NCI-H446 (cell line): Measurements from ENCODE around the gene INHBB.

Source experiments
- DNase-seq, 2 experiments: peaks; one replicate each; lab custom pipeline; 2025; lab: John Stamatoyannopoulos, UW

Gene INHBB

GRCh38 chr2:120341977-120342376 lies 4.0 kb upstream of the INHBB start:
- no peak for DNase-seq

- no peak for DNase-seq
These were observed 3.5 kb upstream of the INHBB start for GRCh38 chr2:120342446-120342845.

GRCh38 chr2:120343100-120343432 lies 2.9 kb upstream of the INHBB start:
- no peak for DNase-seq

GRCh38 chr2:120343433-120344105 lies 2.4 kb upstream of the INHBB start:
- peak in 1 of 2 experiments; percentile 8 for DNase-seq

- no peak for DNase-seq
These were observed 1.5 kb upstream of the INHBB start for GRCh38 chr2:120344214-120344975.

GRCh38 chr2:120344976-120345581 lies 857 bp upstream of the INHBB start:
- no peak for DNase-seq

GRCh38 chr2:120345608-120346007 lies 328 bp upstream of the INHBB start:
- no peak for DNase-seq

- no peak for DNase-seq
These were observed 877 bp downstream of the INHBB start for GRCh38 chr2:120346667-120347358.

- DNase-seq: no peak
These were observed 1.6 kb downstream of the INHBB start for GRCh38 chr2:120347396-120348060.

- DNase-seq: no peak
These were observed 2.3 kb downstream of the INHBB start for GRCh38 chr2:120348134-120348736.

GRCh38 chr2:120348737-120349439 lies 3.0 kb downstream of the INHBB start:
- DNase-seq: no peak

GRCh38 chr2:120349440-120349921 lies 3.5 kb downstream of the INHBB start:
- DNase-seq: no peak

GRCh38 chr2:120350080-120350479 lies 4.1 kb downstream of the INHBB start:
- DNase-seq: no peak

GRCh38 chr2:120350801-120351320 lies 4.9 kb downstream of the INHBB start:
- DNase-seq: no peak

- DNase-seq: no peak
These were observed 7.0 kb downstream of the INHBB start for GRCh38 chr2:120352696-120353590.

GRCh38 chr2:120353591-120353898 lies 7.6 kb downstream of the INHBB start:
- DNase-seq: no peak

- no peak for DNase-seq
These were observed 8.0 kb downstream of the INHBB start for GRCh38 chr2:120353931-120354330.

GRCh38 chr2:120354467-120354866 lies 8.5 kb downstream of the INHBB start:
- no peak for DNase-seq

GRCh38 chr2:120354935-120355779 lies 9.2 kb downstream of the INHBB start:
- no peak for DNase-seq
